WTC11 (cell line): ENCODE data around the gene FAM50A. TPM values are rescaled to one million over a fixed set of nuclear protein-coding genes. Genes with fewer than 3 reads are reported as not detected.
A peak's percentile ranks its signal among the peaks of the same experiment; 100 is the strongest.
"Not testable (repeated sequence)": the region's sequence is repeated elsewhere in the genome, so short reads cannot be mapped to it uniquely, and the experiment has no call there.

Source experiments
- ATAC-seq: fragments of 200-7000 bp; cut with Tn5 transposase; 2 replicates; pipeline ENCODE4 v1.10.0; 2021; ENCODE audit warnings: mild to moderate bottlenecking, moderate library complexity
- CTCF ChIA-PET: fragments of 300-600 bp; sonication (Branson Sonifier 250); formaldehyde crosslinking; loops from one replicate; lab custom pipeline; 2021; ENCODE audit warnings: antibody characterized with exemption; lab: Charles Lee
- POLR2A ChIA-PET: fragments of 350-600 bp; sonication (Branson Sonifier 250); formaldehyde crosslinking; loops from one replicate; lab custom pipeline; 2021; ENCODE audit warnings: antibody characterized with exemption; lab: Charles Lee
- DNase-seq: peaks from one replicate; pipeline ENCODE4 v3.0.0; 2021; ENCODE audit warnings: low spot score
- H3K27ac Mint-ChIP-seq: 2 replicates; pipeline ENCODE4 v1.8.0; 2021; ENCODE audit warnings: mixed read lengths
- H3K27me3 Mint-ChIP-seq: 2 replicates; pipeline ENCODE4 v1.8.0; 2021; ENCODE audit warnings: low read depth, mild to moderate bottlenecking, moderate library complexity, mixed read lengths
- H3K36me3 Mint-ChIP-seq: 2 replicates; pipeline ENCODE4 v1.8.0; 2021; ENCODE audit warnings: mixed read lengths
- H3K4me1 Mint-ChIP-seq: 2 replicates; pipeline ENCODE4 v1.8.0; 2022; ENCODE audit warnings: mixed read lengths
- H3K4me3 Mint-ChIP-seq: 2 replicates; pipeline ENCODE4 v1.8.0; 2021; ENCODE audit warnings: mild to moderate bottlenecking, moderate library complexity, mixed read lengths
- H3K9me3 Mint-ChIP-seq: 2 replicates; pipeline ENCODE4 v1.8.0; 2021; ENCODE audit warnings: mixed read lengths
- ATF2 ChIP-seq: sonication (generic); formaldehyde crosslinking; IDR thresholded peaks from 2 replicates; pipeline ENCODE4 v1.8.1; 2022; ENCODE audit warnings: low read depth, missing genetic modification reagents, borderline replicate concordance
- E2F1 ChIP-seq: sonication (generic); formaldehyde crosslinking; IDR thresholded peaks from 2 replicates; pipeline ENCODE4 v1.8.0; 2022; ENCODE audit warnings: mild to moderate bottlenecking, missing genetic modification reagents
- EMX1 ChIP-seq: fragments of 250-450 bp; sonication (Bioruptor Pico); IDR thresholded peaks from 2 replicates; pipeline ENCODE4 v1.8.0; 2021; ENCODE audit warnings: mild to moderate bottlenecking
- FOXP1 ChIP-seq: sonication (generic); formaldehyde crosslinking; IDR thresholded peaks from 2 replicates; pipeline ENCODE4 v1.8.0; 2022; ENCODE audit warnings: missing genetic modification reagents, mild to moderate bottlenecking, moderate library complexity, borderline replicate concordance
- HMGA2 ChIP-seq: fragments of 250-450 bp; sonication (Bioruptor Pico); IDR thresholded peaks from 2 replicates; pipeline ENCODE4 v1.4.0; 2021; ENCODE audit warnings: mild to moderate bottlenecking, moderate library complexity
- MAX ChIP-seq: sonication (generic); formaldehyde crosslinking; IDR thresholded peaks from 2 replicates; pipeline ENCODE4 v1.8.0; 2022; ENCODE audit warnings: mild to moderate bottlenecking, missing genetic modification reagents
- MXD4 ChIP-seq: fragments of 250-450 bp; sonication (Bioruptor Pico); IDR thresholded peaks from 2 replicates; pipeline ENCODE4 v1.8.0; 2021; ENCODE audit warnings: mild to moderate bottlenecking, moderate library complexity, borderline replicate concordance
- MYBL2 ChIP-seq: sonication (generic); formaldehyde crosslinking; IDR thresholded peaks from 2 replicates; pipeline ENCODE4 v1.8.1; 2023; ENCODE audit warnings: mild to moderate bottlenecking, moderate library complexity, missing genetic modification reagents
- NFATC4 ChIP-seq: fragments of 250-450 bp; sonication (Bioruptor Pico); IDR thresholded peaks from 2 replicates; pipeline ENCODE4 v1.9.0; 2021; ENCODE audit warnings: mild to moderate bottlenecking
- PRRX2 ChIP-seq: fragments of 250-450 bp; sonication (Bioruptor Pico); IDR thresholded peaks from 2 replicates; pipeline ENCODE4 v1.8.0; 2021; ENCODE audit warnings: mild to moderate bottlenecking
- SMAD4 ChIP-seq: sonication (generic); formaldehyde crosslinking; IDR thresholded peaks from 2 replicates; pipeline ENCODE4 v1.8.0; 2022; ENCODE audit warnings: mild to moderate bottlenecking, missing genetic modification reagents
- TEAD4 ChIP-seq: sonication (generic); formaldehyde crosslinking; IDR thresholded peaks from 2 replicates; pipeline ENCODE4 v1.8.0; 2022; ENCODE audit warnings: mild to moderate bottlenecking, missing genetic modification reagents
- ZNF263 ChIP-seq: sonication (generic); formaldehyde crosslinking; IDR thresholded peaks from 2 replicates; pipeline ENCODE4 v1.8.1; 2022; ENCODE audit warnings: low read depth, mild to moderate bottlenecking, moderate library complexity, missing genetic modification reagents
- ZNF396 ChIP-seq: fragments of 250-450 bp; sonication (Bioruptor Pico); IDR thresholded peaks from 2 replicates; pipeline ENCODE4 v1.8.0; 2021; ENCODE audit warnings: mild to moderate bottlenecking, moderate library complexity, borderline replicate concordance
- ZNF423 ChIP-seq: fragments of 250-450 bp; sonication (Bioruptor Pico); IDR thresholded peaks from 2 replicates; pipeline ENCODE4 v2.1.2; 2022; ENCODE audit warnings: mild to moderate bottlenecking, moderate library complexity
- ZNF425 ChIP-seq: fragments of 250-450 bp; sonication (Bioruptor Pico); conservative IDR thresholded peaks from 2 replicates; pipeline ENCODE4 v1.9.0; 2021; ENCODE audit warnings: mild to moderate bottlenecking
- ZNF532 ChIP-seq: fragments of 250-450 bp; sonication (Bioruptor Pico); IDR thresholded peaks from 2 replicates; pipeline ENCODE4 v1.9.0; 2021; ENCODE audit warnings: mild to moderate bottlenecking, borderline replicate concordance
- ZNF671 ChIP-seq: fragments of 250-450 bp; sonication (Bioruptor Pico); IDR thresholded peaks from 2 replicates; pipeline ENCODE4 v1.8.0; 2021; ENCODE audit warnings: mild to moderate bottlenecking
- microRNA-seq: library from miRNA; unstranded; fragments of <30 nt; microRNA quantifications from one replicate; pipeline ENCODE4 v1.2.0, GENCODE V29; 2022; ENCODE audit warnings: borderline number of aligned reads
- total RNA-seq: library from RNA; stranded (reverse); gene quantifications from 3 replicates; pipeline ENCODE4 v1.2.3, GENCODE V29; 2021

FAM50A gene
- total RNA-seq, 1 experiment from 2014 or later, result 50.2 TPM

GRCh38 chrX:154495472-154495922, 51.6 kb downstream of the FAM50A start:
- Mint-ChIP-seq H3K27me3 (peaks cover 5% of the 10 kb centered on the region; the same call in 1 of the 2 replicates), H3K9me3 (no peaks in the 10 kb centered on the region), H3K27ac (no peak overlapping the region), H3K4me1 (no peaks in the 10 kb centered on the region), H3K36me3 (no peaks in the 10 kb centered on the region), H3K4me3 (no peak overlapping the region)
- POLR2A ChIA-PET, result no interaction called here
- ATAC-seq (no peak), DNase-seq (no peak)
- CTCF ChIA-PET, result interaction anchor here (0.6 kb wide), 1 partner anchor 72 kb away, joined by 3 read pairs; no protein-coding TSS in a partner anchor
- TF ChIP-seq MYBL2 (no peak), ZNF396 (no peak), NFATC4 (no peak), ZNF425 (CRISPR knock-in tag) (no peak), ZNF263 (no peak), FOXP1 (CRISPR knock-in tag) (no peak), EMX1 (CRISPR knock-in tag) (no peak), MAX (CRISPR knock-in tag) (no peak), ZNF532 (no peak), TEAD4 (CRISPR knock-in tag) (no peak), E2F1 (CRISPR knock-in tag) (no peak), SMAD4 (CRISPR knock-in tag) (no peak), PRRX2 (CRISPR knock-in tag) (no peak), ZNF671 (no peak), HMGA2 (CRISPR knock-in tag) (no peak), ZNF423 (CRISPR knock-in tag) (no peak), ATF2 (CRISPR knock-in tag) (no peak), MXD4 (no peak)
- TF ChIP-seq, all 79 proteins: peak for 0

GRCh38 chrX:154496591-154497137, 52.7 kb downstream of the FAM50A start:
- H3K9me3 Mint-ChIP-seq, CTCF ChIA-PET: not testable (repeated sequence)
- POLR2A ChIA-PET, result interaction anchor here (0.7 kb wide), 1 partner anchor 49 kb away, joined by 3 read pairs; no protein-coding TSS in a partner anchor

More at GRCh38 chrX:154496591-154497137, 52.7 kb downstream of the FAM50A start:
- not testable (repeated sequence) for DNase-seq, H3K27ac Mint-ChIP-seq, H3K27me3 Mint-ChIP-seq, ATAC-seq, H3K4me1 Mint-ChIP-seq, H3K36me3 Mint-ChIP-seq, H3K4me3 Mint-ChIP-seq

Small RNAs within 50 kb of the gene (microRNA-seq; reads per million reads assigned to microRNA genes)
- gene MIR6858, result 4.2 reads per million, percentile 9 among the genes with 10 or more reads in this experiment

Other genes starting within 250 kb of the FAM50A start
- gene OPN1MW2, start 224.4 kb upstream of the FAM50A start, total RNA-seq, result not detected in 3 replicates
- not detected in 3 replicates for gene OPN1MW3, start 186.6 kb upstream of the FAM50A start, total RNA-seq
- gene TEX28, start 149.0 kb upstream of the FAM50A start, total RNA-seq, result not detected in 3 replicates
- 0.46 to 0.53 TPM in 2 of 3 replicates, not detected in the other for gene TKTL1, start 148.3 kb upstream of the FAM50A start, total RNA-seq
- gene FLNA, start 69.5 kb upstream of the FAM50A start, total RNA-seq, result 914 to 1,017 TPM (median 992 TPM) in 3 replicates
- 69.8 to 78.3 TPM (median 72.7 TPM) in 3 replicates for gene EMD, start 64.8 kb upstream of the FAM50A start, total RNA-seq
- 2,241 to 2,474 TPM (median 2,438 TPM) in 3 replicates for gene RPL10, start 45.8 kb upstream of the FAM50A start, total RNA-seq
- gene DNASE1L1, start 34.9 kb upstream of the FAM50A start, total RNA-seq, result 16.2 to 21.6 TPM (median 21.2 TPM) in 3 replicates
- gene TAFAZZIN, start 32.6 kb upstream of the FAM50A start, total RNA-seq, result 43.5 to 48.6 TPM (median 44.5 TPM) in 3 replicates
- gene ATP6AP1, start 15.5 kb upstream of the FAM50A start, total RNA-seq, result 43.9 to 46.0 TPM (median 44.8 TPM) in 3 replicates
- 106 to 108 TPM (median 108 TPM) in 3 replicates for gene GDI1, start 7.0 kb upstream of the FAM50A start, total RNA-seq
- 26.6 to 33.1 TPM (median 31.4 TPM) in 3 replicates for gene PLXNA3, start 14.1 kb downstream of the FAM50A start, total RNA-seq
- gene LAGE3, start 35.1 kb downstream of the FAM50A start, total RNA-seq, result 46.1 to 52.1 TPM (median 50.2 TPM) in 3 replicates
- gene UBL4A, start 42.5 kb downstream of the FAM50A start, total RNA-seq, result 34.0 to 34.7 TPM (median 34.1 TPM) in 3 replicates
- gene SLC10A3, start 46.5 kb downstream of the FAM50A start, total RNA-seq, result 8.7 to 9.8 TPM (median 9.6 TPM) in 3 replicates
- 23.5 to 26.5 TPM (median 25.0 TPM) in 3 replicates for gene FAM3A, start 72.1 kb downstream of the FAM50A start, total RNA-seq
- gene G6PD, start 102.7 kb downstream of the FAM50A start, total RNA-seq, result 64.7 to 72.8 TPM (median 66.0 TPM) in 3 replicates
- gene IKBKG, start 103.5 kb downstream of the FAM50A start, total RNA-seq, result 20.0 to 29.1 TPM (median 22.1 TPM) in 3 replicates
- gene CTAG1A, start 141.0 kb downstream of the FAM50A start, total RNA-seq, result not detected in 3 replicates
- not detected in 3 replicates for gene CTAG1B, start 175.1 kb downstream of the FAM50A start, total RNA-seq
- not detected in 3 replicates for gene CTAG2, start 209.4 kb downstream of the FAM50A start, total RNA-seq